ACC112 (cell line): Measurements from ENCODE around the gene TANGO2.

Source experiments
- H2AFZ ChIP-seq: fragments of 200-600 bp; sonication (generic); one replicate; pipeline ENCODE4 v1.6.0; 2017; ENCODE audit warnings: antibody characterized with exemption, low read length; ENCODE audit not compliant: unreplicated experiment
- H3K27ac ChIP-seq: fragments of 200-600 bp; sonication (generic); 2 replicates; pipeline ENCODE4 v1.5.1; 2014; ENCODE audit warnings: low read depth, mild to moderate bottlenecking, antibody characterized with exemption, low read length, moderate library complexity
- H3K27me3 ChIP-seq: fragments of 200-600 bp; sonication (generic); 2 replicates; pipeline ENCODE4 v1.6.1; 2014; ENCODE audit warnings: mild to moderate bottlenecking, antibody characterized with exemption, low read length, moderate library complexity, mixed read lengths; ENCODE audit not compliant: insufficient read depth
- H3K36me3 ChIP-seq: fragments of 200-600 bp; sonication (generic); 2 replicates; pipeline ENCODE4 v1.6.1; 2016; ENCODE audit warnings: mild to moderate bottlenecking, antibody characterized with exemption, low read length, moderate library complexity, mixed read lengths; ENCODE audit not compliant: insufficient read depth
- H3K4me1 ChIP-seq: fragments of 200-600 bp; sonication (generic); one replicate; pipeline ENCODE4 v1.6.1; 2016; ENCODE audit warnings: low read length, mixed read lengths; ENCODE audit not compliant: insufficient read depth, unreplicated experiment, control insufficient read depth
- H3K4me3 ChIP-seq: fragments of 200-600 bp; sonication (generic); 2 replicates; pipeline ENCODE4 v1.5.1; 2014; ENCODE audit warnings: mild to moderate bottlenecking, low read depth, low read length
- H3K79me2 ChIP-seq: fragments of 200-600 bp; sonication (generic); one replicate; pipeline ENCODE4 v1.6.0; 2016; ENCODE audit warnings: low read length; ENCODE audit not compliant: control insufficient read depth, unreplicated experiment, insufficient read depth

TANGO2 gene

DNA sequence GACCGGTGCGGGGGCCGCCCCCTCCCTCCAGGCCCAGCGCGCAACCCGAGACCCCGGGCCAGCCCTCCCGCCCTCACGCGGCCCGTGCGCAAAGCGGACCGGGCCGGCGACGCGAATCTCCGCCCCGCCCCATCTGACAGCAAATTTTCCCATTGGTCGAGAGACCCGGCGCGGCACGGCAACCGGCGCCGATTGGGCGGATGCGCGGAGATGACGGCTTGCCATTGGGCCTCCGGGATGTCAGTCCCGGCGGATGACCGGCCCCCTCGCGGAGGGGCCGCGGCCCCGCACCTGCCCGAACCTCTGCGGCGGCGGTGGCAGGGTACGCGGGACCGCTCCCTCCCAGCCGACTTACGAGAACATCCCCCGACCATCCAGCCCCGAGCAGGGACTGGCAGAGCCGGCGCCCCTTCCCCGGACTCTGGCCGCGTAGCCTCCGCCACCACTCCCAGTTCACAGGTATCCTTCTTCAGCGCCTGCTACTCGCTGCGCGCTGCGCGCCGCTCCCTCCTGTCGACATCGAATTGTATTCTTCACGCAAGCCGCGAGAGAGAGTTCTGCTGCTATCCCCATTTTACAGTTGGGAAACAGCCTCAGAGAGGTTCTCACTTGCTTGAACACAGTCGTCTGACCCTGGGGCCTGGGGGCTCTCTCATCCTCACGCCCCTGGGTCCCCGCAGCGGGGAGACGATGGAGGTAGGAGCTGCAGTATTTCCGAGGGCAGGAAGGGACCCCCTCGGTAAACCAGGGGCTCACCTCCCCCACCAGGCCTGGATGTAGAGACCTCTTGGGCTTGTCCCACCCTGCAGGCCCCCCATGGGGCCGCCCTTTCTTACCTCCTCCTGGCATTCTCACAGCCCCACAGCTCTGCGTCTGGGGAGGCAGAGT is 3.9 kb upstream of the TANGO2 start, which contains the start of gene ARVCF:
ARVCF (minus strand) TSS at position 90 of the 888 bp plus-strand sequence. CDS start 26,029 bp downstream, outside the sequence.
- Histone ChIP-seq H2AFZ (peak within 1 kb of the TSS; percentile 50), H3K27ac (no peak within 1 kb of the TSS)

DNA sequence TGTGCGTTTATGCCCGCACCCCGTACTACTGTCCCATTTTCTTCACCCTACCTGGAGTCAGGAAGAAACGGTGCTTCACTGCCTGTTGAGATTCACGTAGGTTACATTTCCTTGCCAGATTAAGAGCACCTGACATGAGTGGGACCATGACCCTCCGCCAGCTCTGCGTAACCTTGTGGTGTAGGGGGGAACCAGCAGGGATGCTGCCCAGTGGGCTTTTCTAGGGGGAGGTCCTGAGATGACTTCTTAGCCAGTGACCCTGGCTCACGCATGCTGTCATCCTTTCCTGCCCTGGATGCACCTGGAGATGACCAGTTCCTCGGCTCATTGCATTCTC is 3.3 kb upstream of the TANGO2 start:
- Histone ChIP-seq H3K27me3 (peaks cover 26% of the 10 kb centered on the region), H3K4me3 (no peak overlapping the region)

More for the DNA sequence above, 3.9 kb upstream of the TANGO2 start, which contains the start of gene ARVCF:
- Histone ChIP-seq H3K27me3 (peaks cover 26% of the 10 kb centered on the region), H3K36me3 (no peaks in the 10 kb centered on the region), H3K4me3 (peak within 1 kb of the TSS; percentile 76), H3K4me1 (peaks cover 3% of the 10 kb centered on the region), H3K79me2 (peaks cover 3% of the 10 kb centered on the region)

GRCh38 chr22:20018001-20018400 is 2.9 kb upstream of the TANGO2 start:
- Histone ChIP-seq H2AFZ (no peak overlapping the region), H3K79me2 (peaks cover 13% of the 10 kb centered on the region), H3K27me3 (peaks cover 26% of the 10 kb centered on the region), H3K4me1 (peaks cover 10% of the 10 kb centered on the region), H3K4me3 (no peak overlapping the region), H3K27ac (no peak overlapping the region), H3K36me3 (no peaks in the 10 kb centered on the region)

More for the DNA sequence above, 3.3 kb upstream of the TANGO2 start:
- H3K79me2 ChIP-seq: peaks cover 9% of the 10 kb centered on the region
- H3K36me3 ChIP-seq: no peaks in the 10 kb centered on the region
- no peak overlapping the region for H2AFZ ChIP-seq
- H3K27ac ChIP-seq: no peak overlapping the region
- peaks cover 10% of the 10 kb centered on the region for H3K4me1 ChIP-seq

GRCh38 chr22:20019661-20020532 is 1.0 kb upstream of the TANGO2 start:
- no peak overlapping the region for H2AFZ ChIP-seq
- no peaks in the 10 kb centered on the region for H3K36me3 ChIP-seq
- no peak overlapping the region for H3K27ac ChIP-seq
- peaks cover 10% of the 10 kb centered on the region for H3K4me1 ChIP-seq
- H3K27me3 ChIP-seq: peaks cover 26% of the 10 kb centered on the region
- peaks cover 17% of the 10 kb centered on the region for H3K79me2 ChIP-seq
- H3K4me3 ChIP-seq: peak overlapping the region; percentile 66

- Histone ChIP-seq H3K79me2 (peaks cover 17% of the 10 kb centered on the region), H3K27me3 (peaks cover 11% of the 10 kb centered on the region; the same call in 1 of the 2 replicates), H3K36me3 (no peaks in the 10 kb centered on the region), H3K4me3 (peak overlapping the region; percentile 87), H2AFZ (no peak overlapping the region), H3K27ac (peak overlapping the region; percentile 41; the same call in 1 of the 2 replicates), H3K4me1 (peaks cover 10% of the 10 kb centered on the region)
Measured at GRCh38 chr22:20021196-20022181, 579 bp downstream of the TANGO2 start.

DNA sequence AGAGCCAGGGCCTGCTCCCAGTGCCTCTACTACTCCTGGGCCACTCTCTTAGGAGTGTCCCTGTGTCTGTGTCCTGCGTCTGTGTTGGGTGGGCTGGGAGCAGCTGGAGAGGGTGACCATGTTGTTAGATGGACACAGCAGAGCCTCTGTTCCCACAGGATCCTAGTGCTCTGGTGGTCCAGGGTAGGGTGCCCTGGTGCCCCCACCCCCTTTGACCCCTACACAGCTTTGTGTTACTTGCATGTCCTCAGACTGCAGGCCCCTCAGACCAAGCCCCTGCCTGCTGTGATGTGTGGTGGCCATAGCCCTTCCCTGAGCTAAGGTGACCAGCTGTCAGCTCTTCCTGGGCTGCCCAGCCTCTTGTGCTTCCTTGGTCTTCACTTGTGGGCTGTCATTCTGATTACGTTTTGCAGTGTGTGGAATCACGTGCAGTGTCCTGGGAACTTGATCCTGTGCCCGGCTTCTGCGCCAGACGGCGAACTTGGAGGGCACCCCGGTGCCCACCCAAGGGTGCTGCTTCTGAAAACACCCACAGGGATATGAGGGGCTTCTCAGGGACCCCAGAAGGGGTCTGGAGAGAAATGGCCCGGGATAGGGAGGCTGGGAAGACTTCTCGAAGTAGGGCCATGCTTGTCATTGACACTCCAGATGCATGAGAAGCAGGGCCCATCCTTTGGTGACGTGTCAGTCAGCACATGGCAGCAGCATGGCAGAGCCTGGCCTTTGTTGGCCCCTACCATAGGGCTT is 1.5 kb downstream of the TANGO2 start:
- Histone ChIP-seq H3K27ac (peak overlapping the region; percentile 31; the same call in 1 of the 2 replicates), H3K4me3 (peak overlapping the region; percentile 87), H2AFZ (no peak overlapping the region)

DNA sequence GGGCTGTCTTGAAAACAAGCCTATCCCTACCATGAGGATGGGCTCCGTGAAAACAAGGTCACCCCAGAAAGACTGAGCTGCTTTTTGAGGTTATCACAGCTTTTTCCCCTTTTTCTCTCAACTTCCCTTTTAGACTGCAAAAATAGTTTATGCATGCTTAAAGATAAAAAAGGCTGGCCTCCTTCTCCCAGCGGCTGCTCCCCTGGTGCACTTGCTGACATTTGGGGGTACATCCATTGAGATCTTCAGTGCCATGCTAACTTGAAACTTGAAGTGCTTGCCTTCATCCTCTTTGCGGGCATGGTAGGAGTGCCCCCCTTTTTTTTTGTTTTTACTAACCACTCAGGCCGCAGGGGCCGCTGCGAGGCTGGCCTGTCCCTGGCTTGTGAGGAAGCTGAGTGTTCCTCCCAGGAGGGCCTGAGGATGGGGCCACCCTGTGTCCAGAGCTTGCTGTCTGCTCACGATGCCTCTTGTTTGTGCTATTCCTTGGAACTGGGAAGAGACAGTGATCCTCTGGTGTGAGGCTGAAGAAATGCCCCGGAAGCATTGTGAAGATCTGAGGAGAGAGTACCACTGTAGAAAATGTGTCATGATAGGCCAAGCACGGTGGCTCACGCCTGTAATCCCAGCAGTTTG is 2.2 kb downstream of the TANGO2 start:
- Histone ChIP-seq H2AFZ (no peak overlapping the region), H3K4me1 (peaks cover 10% of the 10 kb centered on the region), H3K4me3 (no peak overlapping the region), H3K27ac (no peak overlapping the region), H3K79me2 (peaks cover 17% of the 10 kb centered on the region), H3K36me3 (no peaks in the 10 kb centered on the region), H3K27me3 (no peaks in the 10 kb centered on the region)

More for the DNA sequence above, 1.5 kb downstream of the TANGO2 start:
- peaks cover 17% of the 10 kb centered on the region for H3K79me2 ChIP-seq
- peaks cover 10% of the 10 kb centered on the region for H3K4me1 ChIP-seq
- peaks cover 6% of the 10 kb centered on the region; the same call in 1 of the 2 replicates for H3K27me3 ChIP-seq
- H3K36me3 ChIP-seq: no peaks in the 10 kb centered on the region

DNA sequence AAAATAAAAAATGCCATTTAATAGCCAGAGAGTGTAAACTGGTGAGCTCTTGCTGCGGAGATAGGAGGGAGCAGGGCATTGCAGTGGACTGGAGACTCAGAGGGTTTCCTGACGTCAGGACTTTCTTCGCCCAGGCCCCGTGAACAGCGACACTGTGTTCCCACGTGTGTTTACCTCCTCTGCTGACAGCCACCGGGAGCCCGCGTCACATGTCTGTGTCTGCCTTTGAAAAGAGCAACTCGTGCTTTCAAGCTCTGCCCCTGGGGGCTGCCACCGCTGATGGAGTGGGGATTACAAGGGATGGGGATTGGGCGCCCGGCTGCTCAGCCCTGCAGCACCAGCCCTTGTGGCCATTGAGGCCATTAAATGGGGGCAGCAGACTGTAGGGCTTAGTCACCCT is 3.3 kb downstream of the TANGO2 start:
- Histone ChIP-seq H3K4me3 (no peak overlapping the region), H3K27me3 (no peaks in the 10 kb centered on the region), H3K79me2 (peaks cover 19% of the 10 kb centered on the region), H3K27ac (no peak overlapping the region), H3K4me1 (peaks cover 10% of the 10 kb centered on the region), H2AFZ (no peak overlapping the region), H3K36me3 (no peaks in the 10 kb centered on the region)
